ENCODE data around the gene LINC01488. TPM values are rescaled to one million over a fixed set of nuclear protein-coding genes. Genes with fewer than 3 reads are reported as not detected.

LINC01488 gene
- polyA plus RNA-seq, 1 donor from 2014 or later: not detected

- Mint-ChIP-seq H3K4me1 (peaks cover 0 to 1% (median 0%) of the 10 kb centered on the region in 3 donors), H3K27ac (no peak overlapping the region), H3K27me3 (peaks cover 4% of the 10 kb centered on the region), H3K9me3 (peaks cover 0 to 9% (median 4%) of the 10 kb centered on the region in 3 donors), H3K36me3 (no peaks in the 10 kb centered on the region), H3K4me3 (no peak overlapping the region)
Observed at GRCh38 chr11:69523453-69523852, 42.0 kb downstream of the LINC01488 start.

GRCh38 chr11:69524291-69524882, 42.9 kb downstream of the LINC01488 start:
- H3K4me3 Mint-ChIP-seq: no peak overlapping the region
- H3K36me3 Mint-ChIP-seq: no peaks in the 10 kb centered on the region
- H3K4me1 Mint-ChIP-seq: peaks cover 0 to 1% (median 0%) of the 10 kb centered on the region in 3 donors
- peak overlapping the region in 1 of 3 donors; percentile 74 for H3K27ac Mint-ChIP-seq
- no peaks in the 10 kb centered on the region for H3K9me3 Mint-ChIP-seq
- peaks cover 4% of the 10 kb centered on the region for H3K27me3 Mint-ChIP-seq

DNA sequence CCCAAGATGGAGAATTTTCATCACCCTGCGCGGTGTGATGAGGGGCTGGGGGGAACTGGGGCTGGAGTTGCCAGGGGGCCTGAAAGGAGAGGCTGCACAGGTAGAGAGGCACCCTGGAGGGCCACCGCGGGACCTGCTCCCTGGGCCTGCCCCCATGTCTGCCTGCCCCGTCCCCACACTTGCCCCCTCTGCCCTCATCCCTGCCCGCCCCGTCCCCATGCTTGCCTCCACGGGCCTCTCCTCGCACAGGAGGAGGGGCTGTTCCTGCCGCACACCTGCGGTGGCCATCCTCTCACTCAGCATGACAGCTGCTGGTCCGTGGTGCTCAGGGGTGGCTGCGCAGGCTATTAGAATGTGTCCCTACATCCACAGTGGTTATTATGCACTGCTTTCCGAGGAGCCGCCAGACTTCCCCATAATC, 43.5 kb downstream of the LINC01488 start:
- Mint-ChIP-seq H3K27ac (no peak overlapping the region), H3K9me3 (no peaks in the 10 kb centered on the region), H3K4me3 (no peak overlapping the region), H3K4me1 (peaks cover 2 to 3% (median 3%) of the 10 kb centered on the region in 3 donors), H3K27me3 (peaks cover 4% of the 10 kb centered on the region), H3K36me3 (no peaks in the 10 kb centered on the region)

- Mint-ChIP-seq H3K36me3 (no peaks in the 10 kb centered on the region), H3K4me1 (peaks cover 8 to 11% (median 10%) of the 10 kb centered on the region in 3 donors), H3K27ac (no peak overlapping the region), H3K9me3 (no peaks in the 10 kb centered on the region), H3K27me3 (peaks cover 8% of the 10 kb centered on the region), H3K4me3 (no peak overlapping the region)
Observed at GRCh38 chr11:69525516-69526452, 44.3 kb downstream of the LINC01488 start.

GRCh38 chr11:69526453-69526810, 45.0 kb downstream of the LINC01488 start:
- peaks cover 13% of the 10 kb centered on the region for H3K27me3 Mint-ChIP-seq
- H3K27ac Mint-ChIP-seq: no peak overlapping the region
- H3K4me1 Mint-ChIP-seq: peaks cover 10 to 15% (median 14%) of the 10 kb centered on the region in 3 donors
- no peaks in the 10 kb centered on the region for H3K36me3 Mint-ChIP-seq
- H3K9me3 Mint-ChIP-seq: no peaks in the 10 kb centered on the region
- H3K4me3 Mint-ChIP-seq: no peak overlapping the region

DNA sequence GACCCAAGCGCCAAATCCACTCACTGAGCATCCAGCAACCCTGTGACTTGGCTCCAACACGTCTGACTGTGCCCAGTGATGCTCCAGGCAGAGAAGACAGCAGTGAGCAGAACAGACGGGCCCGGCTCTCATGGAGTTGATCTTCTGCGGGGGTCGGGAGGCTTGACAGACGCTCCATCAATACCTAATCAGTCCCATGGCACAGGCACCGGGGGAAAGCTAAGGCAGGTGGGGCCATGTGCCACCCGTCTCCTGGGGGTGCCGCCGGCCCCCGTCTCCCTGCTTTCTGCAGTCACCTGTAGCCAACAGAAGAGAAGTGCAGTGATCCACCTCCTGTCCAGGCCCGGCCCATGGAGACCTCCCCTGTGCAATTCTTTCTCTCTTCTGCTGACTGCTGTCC, 47.5 kb downstream of the LINC01488 start:
- peak overlapping the region in 1 of 3 donors; percentile 15 for H3K27ac Mint-ChIP-seq
- H3K4me1 Mint-ChIP-seq: peaks cover 10 to 18% (median 17%) of the 10 kb centered on the region in 3 donors
- H3K9me3 Mint-ChIP-seq: no peaks in the 10 kb centered on the region
- peak overlapping the region in 2 of 4 donors; percentile 26 to 45 for H3K4me3 Mint-ChIP-seq
- peaks cover 15% of the 10 kb centered on the region for H3K27me3 Mint-ChIP-seq
- H3K36me3 Mint-ChIP-seq: no peaks in the 10 kb centered on the region

- peaks cover 13% of the 10 kb centered on the region for H3K27me3 Mint-ChIP-seq
- H3K4me3 Mint-ChIP-seq: peak overlapping the region; percentile 7 to 91 (median 80)
- no peaks in the 10 kb centered on the region for H3K9me3 Mint-ChIP-seq
- no peaks in the 10 kb centered on the region for H3K36me3 Mint-ChIP-seq
- H3K4me1 Mint-ChIP-seq: peaks cover 10 to 18% (median 17%) of the 10 kb centered on the region in 3 donors
- H3K27ac Mint-ChIP-seq: peak overlapping the region in 1 of 3 donors; percentile 10
Observed at GRCh38 chr11:69530278-69531070, 49.0 kb downstream of the LINC01488 start.

DNA sequence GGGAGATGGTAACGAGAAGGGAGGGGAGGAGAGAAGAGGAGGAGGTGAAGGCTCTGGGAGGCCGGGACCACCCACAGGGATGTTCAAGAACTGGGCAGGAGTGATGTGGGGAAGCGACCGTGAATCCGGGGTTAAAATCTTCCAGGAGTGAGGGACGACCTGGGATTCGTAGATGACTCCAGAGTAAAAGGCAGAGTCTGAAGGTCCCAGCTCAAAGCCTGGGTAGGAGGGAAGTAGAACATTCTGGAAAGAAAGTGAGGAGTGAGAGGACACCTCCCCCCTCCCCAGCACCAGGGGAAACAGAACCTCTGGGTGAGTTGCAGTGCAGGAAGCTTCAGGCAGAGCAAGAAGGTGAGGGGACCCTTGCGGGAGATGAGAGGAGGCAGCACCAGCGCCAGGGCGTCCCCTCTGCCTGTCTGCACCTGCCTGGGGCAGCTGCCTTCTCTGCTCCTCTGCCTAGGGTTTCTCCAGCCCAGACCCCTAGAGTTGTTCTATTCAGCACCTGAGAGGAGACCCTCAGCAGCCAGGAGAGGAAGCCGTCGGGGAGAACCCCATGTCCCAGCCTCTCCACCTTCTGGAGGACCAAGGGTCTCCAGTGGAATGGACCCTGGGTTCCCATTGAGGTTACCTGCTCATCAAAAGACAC, 49.7 kb downstream of the LINC01488 start:
- Mint-ChIP-seq H3K9me3 (no peaks in the 10 kb centered on the region), H3K36me3 (no peaks in the 10 kb centered on the region), H3K27ac (peak overlapping the region in 1 of 3 donors; percentile 82), H3K4me3 (peak overlapping the region in 2 of 4 donors; percentile 88 to 91), H3K4me1 (peaks cover 10 to 17% (median 17%) of the 10 kb centered on the region in 3 donors), H3K27me3 (peaks cover 13% of the 10 kb centered on the region)

- H3K36me3 Mint-ChIP-seq: no peaks in the 10 kb centered on the region
- H3K4me1 Mint-ChIP-seq: peaks cover 10 to 17% (median 17%) of the 10 kb centered on the region in 3 donors
- no peaks in the 10 kb centered on the region for H3K9me3 Mint-ChIP-seq
- peaks cover 13% of the 10 kb centered on the region for H3K27me3 Mint-ChIP-seq
- peak overlapping the region in 1 of 3 donors; percentile 82 for H3K27ac Mint-ChIP-seq
- peak overlapping the region in 2 of 4 donors; percentile 84 to 88 for H3K4me3 Mint-ChIP-seq
Observed at GRCh38 chr11:69531717-69532088, 50.2 kb downstream of the LINC01488 start.

GRCh38 chr11:69533296-69534165, 52.1 kb downstream of the LINC01488 start:
- no peaks in the 10 kb centered on the region for H3K36me3 Mint-ChIP-seq
- H3K27me3 Mint-ChIP-seq: peaks cover 13% of the 10 kb centered on the region
- no peaks in the 10 kb centered on the region for H3K9me3 Mint-ChIP-seq
- peaks cover 10 to 17% (median 17%) of the 10 kb centered on the region in 3 donors for H3K4me1 Mint-ChIP-seq
- H3K27ac Mint-ChIP-seq: no peak overlapping the region
- no peak overlapping the region for H3K4me3 Mint-ChIP-seq

DNA sequence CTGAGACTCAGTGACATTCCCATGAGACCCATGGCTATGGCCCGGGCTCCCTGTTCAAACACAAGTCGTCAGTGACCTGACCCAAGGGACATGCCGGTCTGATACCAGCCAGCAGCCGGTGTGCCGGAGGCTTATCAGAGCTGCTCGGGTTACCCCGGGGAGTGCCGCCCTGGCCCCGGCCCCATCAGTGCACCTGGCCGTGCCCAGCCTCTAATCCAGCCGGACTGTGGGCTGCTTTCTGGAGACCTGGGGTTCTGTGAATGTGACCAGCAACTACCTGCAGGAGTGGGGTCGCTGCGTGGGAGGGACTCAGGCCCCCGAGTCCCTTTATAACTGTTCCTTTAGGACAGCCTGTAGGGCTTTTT, 52.7 kb downstream of the LINC01488 start:
- H3K4me1 Mint-ChIP-seq: peaks cover 10 to 17% (median 17%) of the 10 kb centered on the region in 3 donors
- H3K36me3 Mint-ChIP-seq: no peaks in the 10 kb centered on the region
- H3K9me3 Mint-ChIP-seq: no peaks in the 10 kb centered on the region
- H3K4me3 Mint-ChIP-seq: no peak overlapping the region
- H3K27ac Mint-ChIP-seq: no peak overlapping the region
- peaks cover 13% of the 10 kb centered on the region for H3K27me3 Mint-ChIP-seq

DNA sequence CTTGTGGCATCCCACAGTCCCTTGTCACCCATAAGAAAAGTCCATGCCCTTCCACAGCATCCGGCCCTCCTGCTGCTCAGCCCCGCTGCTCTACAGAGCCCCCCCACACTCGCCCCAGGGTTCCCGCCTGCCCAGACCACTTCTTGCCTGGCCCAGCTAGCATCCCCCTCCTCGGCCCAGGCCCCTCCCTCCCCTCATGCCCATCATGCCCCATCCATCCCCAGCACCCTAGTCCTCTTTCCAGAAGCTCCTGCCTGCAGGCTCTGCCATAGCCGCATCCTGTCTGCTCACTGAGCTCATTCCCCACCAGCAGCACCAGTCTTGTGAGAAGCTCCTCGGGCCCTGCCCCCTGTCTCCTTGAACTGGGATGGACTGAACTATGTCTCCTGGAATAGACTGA, 54.4 kb downstream of the LINC01488 start:
- Mint-ChIP-seq H3K4me3 (no peak overlapping the region), H3K27me3 (peaks cover 8% of the 10 kb centered on the region), H3K27ac (no peak overlapping the region), H3K9me3 (no peaks in the 10 kb centered on the region), H3K36me3 (no peaks in the 10 kb centered on the region), H3K4me1 (peaks cover 0 to 11% (median 8%) of the 10 kb centered on the region in 3 donors)

- Mint-ChIP-seq H3K4me1 (peaks cover 0 to 8% (median 6%) of the 10 kb centered on the region in 3 donors), H3K27me3 (peaks cover 5% of the 10 kb centered on the region), H3K9me3 (no peaks in the 10 kb centered on the region), H3K27ac (no peak overlapping the region), H3K36me3 (no peaks in the 10 kb centered on the region), H3K4me3 (no peak overlapping the region)
Observed at GRCh38 chr11:69536406-69536805, 54.9 kb downstream of the LINC01488 start.

DNA sequence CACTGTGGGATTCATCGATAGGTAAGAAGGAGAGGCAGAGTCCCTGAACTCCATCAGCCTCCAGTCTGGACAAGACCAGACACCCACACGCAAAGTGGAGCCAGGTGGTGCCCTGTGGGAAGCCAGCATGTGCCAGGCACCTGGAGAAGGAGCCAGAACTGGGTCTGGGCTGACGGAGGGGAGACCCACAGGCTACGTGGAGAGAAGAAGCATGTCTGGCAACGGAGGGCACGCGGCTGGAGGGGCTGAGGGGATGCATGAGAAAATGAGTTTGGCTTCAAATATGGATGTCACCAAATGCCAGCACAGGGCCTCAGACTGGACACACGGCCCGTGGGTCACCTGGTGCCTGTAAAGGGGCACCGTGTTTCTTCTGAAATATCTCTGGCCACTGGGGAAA, 55.7 kb downstream of the LINC01488 start:
- Mint-ChIP-seq H3K36me3 (no peaks in the 10 kb centered on the region), H3K9me3 (no peaks in the 10 kb centered on the region), H3K4me1 (peaks cover 0 to 5% (median 5%) of the 10 kb centered on the region in 3 donors), H3K4me3 (no peak overlapping the region), H3K27me3 (peaks cover 3% of the 10 kb centered on the region), H3K27ac (no peak overlapping the region)
